SKM-1 (cell line): Measurements from ENCODE around the gene YPEL3.
A peak's percentile ranks its signal among the peaks of the same experiment; 100 is the strongest.
"Not testable (repeated sequence)": the region's sequence is repeated elsewhere in the genome, so short reads cannot be mapped to it uniquely, and the experiment has no call there.

Source experiments
- DNase-seq: peaks from one replicate; lab custom pipeline; 2025; ENCODE audit not compliant: unreplicated experiment; lab: John Stamatoyannopoulos, UW

The YPEL3 gene, protein sequence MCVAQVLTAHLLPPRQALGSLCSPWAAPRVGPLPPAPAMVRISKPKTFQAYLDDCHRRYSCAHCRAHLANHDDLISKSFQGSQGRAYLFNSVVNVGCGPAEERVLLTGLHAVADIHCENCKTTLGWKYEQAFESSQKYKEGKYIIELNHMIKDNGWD

DNA sequence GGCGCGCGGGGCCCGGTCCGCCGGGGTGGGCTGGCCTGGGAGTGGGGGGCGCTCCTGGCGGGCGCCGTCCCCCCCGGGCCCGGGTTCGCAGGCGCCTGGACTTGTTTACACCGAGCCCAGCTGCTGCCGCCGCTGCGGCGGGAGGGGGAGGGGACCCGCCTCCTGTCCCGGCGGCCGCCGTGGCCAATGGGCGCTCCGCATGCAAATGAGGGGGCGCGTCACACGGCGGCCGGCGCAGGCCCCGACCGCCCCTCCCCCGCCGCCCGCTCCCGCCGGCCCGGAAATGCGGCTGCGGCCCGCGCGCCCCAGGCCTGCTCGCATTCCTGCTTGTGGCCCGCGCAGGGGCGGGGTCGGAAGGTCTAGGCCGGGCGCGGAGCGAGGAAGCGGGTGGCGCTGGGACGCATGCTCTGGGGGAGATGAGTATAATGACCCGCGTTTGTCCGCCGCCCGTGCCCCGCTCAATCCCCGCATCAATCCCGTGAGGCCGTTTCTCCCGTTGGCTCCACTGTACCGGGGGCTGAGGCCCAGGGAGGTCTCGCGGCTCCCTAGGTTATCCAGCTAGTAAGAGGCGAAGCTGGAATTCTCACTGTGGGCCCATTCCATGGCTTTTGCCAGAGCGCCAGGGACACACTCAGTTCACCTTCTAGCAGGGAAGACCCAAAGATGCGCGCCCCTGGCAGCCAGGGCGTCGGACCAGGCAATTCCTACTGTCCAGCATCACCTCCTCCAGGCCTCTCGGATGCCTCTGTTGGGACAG is at the start of gene YPEL3:
TSS of gene YPEL3 (minus strand) at position 109 of the 757 bp plus-strand sequence. CDS start 731 bp downstream, outside the sequence.
- no peak for DNase-seq

DNA sequence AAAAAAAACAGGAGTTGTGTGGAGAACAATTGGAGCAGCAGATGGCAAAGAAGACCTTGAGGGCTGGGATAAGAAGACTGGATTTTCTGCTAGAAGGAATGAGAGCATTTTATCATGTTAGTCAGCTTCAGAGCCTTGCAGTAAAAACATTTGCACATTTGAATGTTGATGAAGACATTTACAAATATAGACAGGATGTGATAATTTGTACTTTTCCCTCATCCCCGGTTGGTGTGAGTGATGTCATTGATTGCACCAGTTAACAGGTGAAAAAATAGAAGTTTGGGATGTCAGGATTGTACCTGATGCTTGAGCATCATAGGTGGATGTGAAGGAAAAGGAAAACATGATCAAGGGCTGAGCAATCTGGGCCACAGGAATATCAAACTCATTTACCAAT is 49.6 kb upstream of the YPEL3 start:
- no peak for DNase-seq

DNA sequence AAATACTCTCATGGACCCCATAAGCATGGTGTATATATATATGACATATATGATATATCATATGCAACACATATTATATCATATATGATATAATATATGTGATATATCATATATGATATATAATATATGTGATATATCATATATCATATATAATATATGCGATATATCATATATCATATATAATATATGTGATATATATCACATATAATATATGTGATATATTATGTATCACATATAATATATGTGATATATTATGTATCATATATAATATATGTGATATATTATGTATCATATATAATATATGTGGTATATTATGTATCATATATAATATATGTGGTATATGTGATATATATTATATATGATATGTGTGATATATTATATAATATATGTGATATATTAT is 48.9 kb upstream of the YPEL3 start:
- no peak for DNase-seq

DNA sequence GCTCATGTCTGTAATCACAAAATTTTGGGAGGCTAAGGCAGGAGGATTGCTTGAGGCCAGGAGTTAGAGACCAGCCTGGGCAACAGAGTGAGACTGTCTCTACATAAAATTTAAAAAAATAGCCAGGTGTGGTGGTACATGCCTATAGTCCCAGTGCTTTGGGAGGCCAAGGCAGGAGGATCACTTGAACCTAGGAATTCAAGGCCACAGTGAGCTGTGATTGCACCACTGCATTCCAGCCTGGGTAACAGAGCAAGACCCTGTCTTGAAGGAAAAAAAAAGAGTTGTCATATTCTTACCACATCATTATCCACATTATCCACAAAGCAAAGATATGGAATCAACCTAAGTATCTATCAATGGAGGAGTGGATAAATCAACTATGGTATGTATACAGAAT is 48.0 kb upstream of the YPEL3 start:
- DNase-seq: no peak

DNA sequence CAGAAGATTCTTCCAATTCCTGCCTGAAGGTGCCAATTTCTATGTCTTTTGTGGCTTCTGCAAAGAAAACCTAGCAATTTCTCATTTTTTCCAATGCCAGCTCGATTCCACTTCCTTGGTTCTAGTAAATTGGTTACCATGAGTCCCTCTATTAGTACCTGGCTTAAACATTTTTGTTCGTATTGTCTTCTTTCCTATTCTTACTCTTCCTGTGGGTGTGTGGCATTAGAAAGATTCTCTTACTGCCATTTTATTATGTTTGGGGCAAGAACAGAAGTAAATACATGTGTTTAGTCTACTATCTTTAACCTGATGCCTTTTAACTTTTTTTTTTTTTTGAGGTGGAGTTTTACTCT is 47.3 kb upstream of the YPEL3 start:
- no peak for DNase-seq

DNA sequence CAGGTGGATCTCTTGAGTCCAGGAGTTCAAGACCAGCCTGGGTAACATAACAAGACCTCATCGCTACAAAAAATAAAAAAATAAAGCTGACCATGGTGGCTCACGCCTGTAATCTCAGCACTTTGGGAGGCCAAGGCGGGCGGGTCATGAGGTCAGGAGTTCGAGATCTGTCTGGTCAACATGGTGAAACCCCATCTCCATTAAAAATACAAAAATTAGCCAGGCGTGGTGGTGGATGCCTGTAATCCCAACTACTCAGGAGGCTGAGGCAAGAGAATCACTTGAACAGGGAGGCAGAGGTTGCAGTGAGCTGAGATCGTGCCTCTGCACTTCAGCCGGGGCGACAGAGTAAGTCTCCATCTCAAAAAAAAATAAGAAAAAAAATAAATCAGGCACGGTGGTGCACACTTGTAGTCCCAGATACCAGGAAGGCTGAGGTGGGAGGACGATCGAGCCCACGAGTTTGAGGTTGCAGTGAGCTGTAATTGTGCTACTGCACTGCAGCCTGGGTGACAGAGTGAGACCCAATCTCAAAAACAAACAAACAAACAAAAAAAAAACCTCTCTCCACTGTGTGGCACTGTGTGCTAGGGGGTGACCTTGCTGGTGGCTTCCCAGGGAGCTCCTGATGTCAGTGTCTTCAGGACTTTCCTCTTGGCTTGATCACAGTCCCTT is 46.8 kb upstream of the YPEL3 start:
- no peak for DNase-seq

DNA sequence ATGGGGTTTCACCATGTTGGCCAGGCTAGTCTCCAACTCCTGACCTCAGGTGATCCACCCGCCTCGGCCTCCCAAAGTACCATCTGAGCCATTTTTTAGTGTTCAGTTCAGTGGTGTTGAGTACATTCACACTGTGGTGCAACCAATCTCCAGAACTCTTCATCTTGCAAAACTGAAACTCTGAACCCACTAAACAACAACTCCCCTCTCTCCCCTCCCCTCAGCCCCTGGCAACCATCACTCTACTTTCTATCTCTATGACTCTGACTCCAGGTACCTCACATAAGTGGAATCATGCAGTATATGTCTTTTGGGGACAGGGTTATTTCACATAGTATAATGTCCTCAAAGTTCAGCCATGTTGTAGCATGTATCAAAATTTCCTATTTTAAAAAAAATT is 45.7 kb upstream of the YPEL3 start:
- DNase-seq: no peak

DNA sequence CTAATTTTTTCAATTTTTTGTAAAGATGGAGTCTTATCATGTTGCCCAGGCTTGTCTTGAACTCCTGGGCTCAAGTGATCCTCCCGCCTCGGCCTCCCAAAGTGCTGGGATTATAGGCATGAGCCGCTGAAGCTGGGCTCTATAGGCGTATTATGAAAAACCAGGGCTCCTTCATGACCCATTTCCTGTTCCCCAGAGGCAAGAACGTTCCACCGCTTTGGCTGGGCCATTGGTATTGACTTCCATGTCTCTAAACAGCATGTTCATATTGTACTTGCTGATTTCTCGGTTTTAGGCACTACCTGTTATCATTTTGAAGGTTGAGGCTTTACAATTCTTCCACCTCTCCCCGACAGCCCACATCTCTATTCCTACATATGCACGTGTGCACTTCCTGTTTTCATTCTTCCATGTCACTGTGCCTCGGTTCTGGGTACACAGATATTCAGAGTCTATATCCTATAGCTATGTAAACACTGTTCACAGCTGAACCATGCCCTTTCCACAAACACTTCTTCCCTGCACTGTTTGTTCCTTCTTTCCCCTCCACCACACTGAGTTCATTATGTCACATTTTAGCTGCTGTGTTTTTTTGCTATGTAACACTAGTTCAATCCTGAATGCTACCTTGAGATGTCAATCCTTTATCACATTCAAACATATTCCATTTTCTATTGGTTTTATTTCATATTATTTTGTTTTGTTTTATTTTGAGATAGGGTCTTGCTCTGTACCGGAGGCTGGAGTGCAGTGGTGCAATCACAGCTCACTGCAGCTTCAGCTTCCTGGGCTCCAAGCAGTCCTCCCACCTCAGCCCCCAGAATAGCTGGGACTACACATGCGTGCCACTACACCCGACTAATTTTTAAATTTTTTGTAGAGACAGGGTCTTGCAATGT is 43.8 kb upstream of the YPEL3 start:
- peak; percentile 35 for DNase-seq

DNA sequence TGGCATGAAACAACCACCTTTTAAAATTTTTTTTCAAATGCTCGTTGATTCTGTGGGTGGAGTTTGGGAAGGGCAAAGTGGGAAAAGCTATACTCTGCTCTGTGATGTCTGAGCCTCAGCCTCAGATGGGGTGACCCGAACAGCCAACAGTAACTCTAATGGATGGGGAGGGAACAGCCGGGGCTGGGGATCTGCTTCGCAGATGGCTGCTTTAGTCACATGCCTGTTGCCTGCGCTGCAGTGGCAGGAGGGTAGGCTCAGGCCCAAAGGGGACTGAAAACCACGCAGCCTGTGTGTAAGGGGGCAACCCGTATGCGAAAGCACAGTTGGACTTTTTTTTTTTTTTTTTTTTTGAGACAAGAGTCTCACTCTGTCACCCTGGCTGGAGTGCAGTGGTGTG is 41.9 kb upstream of the YPEL3 start:
- DNase-seq: no peak

DNA sequence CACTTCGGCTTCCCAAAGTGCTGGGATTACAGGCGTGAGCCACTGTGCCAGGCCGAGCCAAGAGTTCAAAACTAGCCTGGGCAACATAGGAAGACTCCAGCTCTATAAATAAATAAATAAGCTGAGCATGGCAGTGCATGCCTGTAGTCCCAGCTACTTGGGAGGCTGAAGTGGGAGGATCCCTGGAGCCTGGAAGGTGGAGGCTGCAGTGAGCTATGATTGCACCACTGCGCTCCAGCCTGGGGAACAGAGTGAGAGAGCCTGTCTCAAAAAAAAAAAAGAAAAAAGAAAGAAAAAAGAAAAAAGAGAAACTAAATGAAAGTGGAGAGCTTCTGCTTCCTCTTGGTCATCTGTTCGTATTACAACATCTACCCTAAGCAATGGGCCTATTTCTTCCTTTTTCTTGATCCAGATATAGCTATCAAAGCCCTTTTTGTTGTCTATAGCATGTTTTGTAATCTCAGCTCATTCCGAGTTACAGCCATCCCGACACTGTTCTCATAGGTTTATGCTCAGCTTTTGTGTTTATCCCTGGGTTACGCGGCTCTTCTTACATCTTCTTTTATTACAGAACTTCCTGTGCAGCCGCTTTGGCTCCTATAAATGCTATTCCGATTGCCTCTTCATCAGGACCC is 41.1 kb upstream of the YPEL3 start:
- DNase-seq: peak; percentile 67

DNA sequence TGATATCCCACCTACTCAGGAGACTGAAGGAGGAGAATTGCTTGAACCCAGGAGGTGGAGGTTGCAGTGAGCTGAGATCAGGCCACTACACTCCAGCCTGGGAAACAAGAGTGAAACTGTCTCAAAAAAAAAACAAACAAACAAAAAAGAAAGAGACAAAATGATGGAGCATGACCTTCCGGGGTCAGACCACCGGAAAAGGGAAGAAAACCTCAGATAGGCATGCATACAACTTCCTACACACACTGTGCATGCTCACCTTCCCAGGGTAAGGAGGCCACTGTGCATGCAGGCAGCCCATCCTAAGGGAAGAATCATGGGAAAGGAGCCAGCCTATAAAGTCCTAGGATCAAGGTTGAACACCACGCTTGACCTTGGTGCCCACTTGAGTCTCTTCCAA is 36.6 kb upstream of the YPEL3 start:
- DNase-seq: no peak

DNA sequence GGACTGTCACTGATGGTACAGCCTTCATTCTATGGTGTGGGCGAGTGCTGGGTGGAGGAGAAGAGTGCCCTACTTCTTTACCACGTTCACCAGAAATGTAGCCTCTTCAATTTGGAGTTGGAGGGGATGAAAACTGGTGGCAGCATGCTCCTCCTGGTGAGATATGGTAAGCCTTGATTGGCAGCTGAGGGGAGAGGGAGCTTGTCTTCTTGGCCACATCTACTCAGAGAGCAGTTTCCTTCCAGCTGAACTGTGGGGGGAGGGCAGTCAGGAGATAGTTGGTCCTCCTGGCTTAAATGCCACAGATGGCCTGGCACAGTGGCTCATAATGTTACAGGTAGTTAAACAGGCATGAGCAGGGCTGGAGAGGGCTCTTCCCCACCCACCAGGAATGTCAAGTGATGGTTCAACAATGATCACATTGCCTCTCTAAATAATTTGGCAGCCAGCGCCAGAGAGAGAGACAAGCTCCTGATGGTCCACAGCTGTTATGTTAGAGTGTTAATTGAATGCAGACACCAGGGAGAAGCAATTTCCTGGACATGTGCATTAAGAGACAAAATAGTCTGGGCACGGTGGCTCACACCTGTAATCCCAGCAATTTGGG is 36.0 kb upstream of the YPEL3 start:
- no peak for DNase-seq

DNA sequence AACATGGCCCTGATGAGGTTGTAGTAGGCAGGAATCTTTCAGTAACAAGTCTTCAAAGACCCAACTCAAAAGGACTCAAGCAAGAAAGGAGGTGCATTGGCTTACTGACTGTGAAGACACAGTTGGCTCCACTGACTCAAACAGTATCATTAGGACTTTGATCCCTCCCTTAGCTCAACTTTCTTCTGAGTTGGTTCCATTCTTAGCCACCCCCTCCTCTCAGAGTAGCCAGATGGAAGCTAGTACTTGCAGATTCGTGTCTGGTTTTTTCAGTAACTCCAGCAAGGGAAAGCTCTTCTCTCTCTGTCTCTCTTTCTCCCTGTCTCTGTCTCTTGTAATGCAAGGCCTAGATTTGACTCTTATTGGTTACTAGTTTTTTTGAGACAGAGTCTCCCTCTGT is 32.0 kb upstream of the YPEL3 start:
- DNase-seq: no peak

DNA sequence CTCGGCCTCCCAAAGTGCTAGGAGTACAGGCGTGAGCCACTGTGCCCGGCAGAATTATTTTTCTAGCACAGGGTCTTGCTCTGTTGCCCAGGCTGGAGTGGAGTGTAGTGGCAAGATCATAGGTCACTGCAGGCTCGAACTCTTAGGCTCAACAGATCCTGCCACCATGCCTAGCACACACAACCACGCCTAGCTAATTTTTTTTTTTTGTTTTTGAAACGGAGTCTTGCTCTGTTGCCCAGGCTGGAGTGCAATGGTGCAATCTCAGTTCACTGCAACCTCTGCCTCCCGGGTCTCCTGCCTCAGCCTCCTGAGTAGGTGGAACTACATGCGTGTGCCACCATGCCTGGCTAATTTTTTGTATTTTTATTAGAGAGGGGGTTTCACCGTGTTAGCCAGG is 29.7 kb upstream of the YPEL3 start:
- DNase-seq: not testable (repeated sequence)

DNA sequence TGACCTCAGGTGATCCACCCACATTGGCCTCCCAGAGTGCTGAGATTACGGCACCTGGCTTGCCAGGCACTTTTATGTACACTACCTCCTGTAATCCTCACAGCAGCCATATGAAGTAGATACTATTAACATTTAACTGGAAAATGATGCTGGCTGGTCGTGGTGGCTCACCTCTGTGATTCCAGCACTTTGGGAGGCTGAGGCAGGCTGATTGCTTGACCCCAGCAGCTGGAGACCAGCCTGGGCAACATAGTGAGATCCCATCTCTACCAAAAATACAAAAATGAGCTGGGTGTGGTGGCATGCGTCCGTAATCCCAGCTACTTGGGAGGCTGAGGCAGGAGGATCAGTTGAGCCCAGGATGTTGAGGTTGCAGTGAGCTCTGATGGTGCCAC is 29.0 kb upstream of the YPEL3 start:
- DNase-seq: no peak

DNA sequence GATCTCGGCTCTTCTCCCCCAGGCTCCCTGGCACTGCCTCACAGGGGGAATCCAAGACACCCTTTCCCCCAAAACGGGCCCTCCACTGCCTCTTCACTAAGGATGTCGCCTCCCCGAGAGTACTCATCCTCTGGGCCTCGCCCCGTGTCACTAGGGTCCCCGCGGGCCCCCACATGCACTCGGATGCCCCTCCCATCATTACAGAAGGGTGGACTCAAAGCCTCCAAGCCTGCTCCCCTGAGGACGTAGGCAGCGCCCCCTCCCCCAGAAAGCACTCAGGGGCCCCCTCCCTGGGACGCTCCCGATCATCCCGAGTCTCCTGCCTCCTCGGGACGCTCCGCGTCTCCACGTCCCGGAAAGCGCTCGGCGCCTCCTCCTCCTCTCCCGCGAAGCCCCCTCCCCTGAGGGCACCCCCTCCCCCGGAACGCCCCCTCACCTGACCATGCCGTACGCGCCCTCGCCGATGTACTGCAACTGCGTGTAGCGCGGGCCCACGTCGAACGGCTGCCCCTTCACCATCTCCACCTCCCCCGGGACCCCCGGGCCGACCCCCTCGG is 26.7 kb upstream of the YPEL3 start:
- DNase-seq: no peak

DNA sequence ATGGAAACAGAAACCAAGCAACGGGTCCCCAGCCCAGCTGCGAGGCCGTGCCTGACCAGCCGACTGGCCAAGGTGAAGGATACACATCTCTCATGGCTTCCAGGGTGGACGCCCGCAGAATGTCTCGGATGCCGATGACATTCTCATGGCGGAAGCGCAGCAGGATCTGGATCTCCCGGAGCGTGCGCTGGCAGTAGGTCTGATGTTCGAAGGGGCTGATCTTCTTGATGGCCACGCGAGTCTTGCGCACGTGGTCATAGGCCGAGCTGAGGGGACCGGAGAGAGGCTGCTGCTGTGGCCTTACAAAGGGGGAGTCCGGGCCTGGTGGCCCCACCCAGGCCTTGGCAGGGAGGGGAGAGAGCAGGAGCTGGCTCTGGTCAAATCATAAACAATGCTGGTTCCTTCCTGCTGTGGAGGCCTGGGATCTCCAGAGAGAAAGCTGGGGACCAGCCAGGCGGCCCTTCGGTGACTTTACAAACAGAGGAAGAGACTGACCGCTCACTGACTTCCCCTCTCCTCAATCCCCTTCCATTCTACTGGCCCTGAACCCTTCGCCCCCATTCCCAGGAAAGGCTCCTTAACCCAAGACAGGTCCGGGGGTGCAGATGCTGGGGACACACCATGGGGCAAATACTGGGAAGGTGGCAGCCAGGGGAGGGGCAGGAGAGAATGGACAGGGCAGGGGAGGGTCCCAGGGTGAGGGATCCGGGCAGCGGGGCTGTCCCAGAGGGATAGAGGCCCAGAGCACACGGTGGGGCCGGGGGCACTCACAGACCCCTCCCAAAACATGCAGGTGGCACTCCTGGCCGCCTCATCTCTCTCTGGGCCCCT is 25.9 kb upstream of the YPEL3 start:
- DNase-seq: no peak

DNA sequence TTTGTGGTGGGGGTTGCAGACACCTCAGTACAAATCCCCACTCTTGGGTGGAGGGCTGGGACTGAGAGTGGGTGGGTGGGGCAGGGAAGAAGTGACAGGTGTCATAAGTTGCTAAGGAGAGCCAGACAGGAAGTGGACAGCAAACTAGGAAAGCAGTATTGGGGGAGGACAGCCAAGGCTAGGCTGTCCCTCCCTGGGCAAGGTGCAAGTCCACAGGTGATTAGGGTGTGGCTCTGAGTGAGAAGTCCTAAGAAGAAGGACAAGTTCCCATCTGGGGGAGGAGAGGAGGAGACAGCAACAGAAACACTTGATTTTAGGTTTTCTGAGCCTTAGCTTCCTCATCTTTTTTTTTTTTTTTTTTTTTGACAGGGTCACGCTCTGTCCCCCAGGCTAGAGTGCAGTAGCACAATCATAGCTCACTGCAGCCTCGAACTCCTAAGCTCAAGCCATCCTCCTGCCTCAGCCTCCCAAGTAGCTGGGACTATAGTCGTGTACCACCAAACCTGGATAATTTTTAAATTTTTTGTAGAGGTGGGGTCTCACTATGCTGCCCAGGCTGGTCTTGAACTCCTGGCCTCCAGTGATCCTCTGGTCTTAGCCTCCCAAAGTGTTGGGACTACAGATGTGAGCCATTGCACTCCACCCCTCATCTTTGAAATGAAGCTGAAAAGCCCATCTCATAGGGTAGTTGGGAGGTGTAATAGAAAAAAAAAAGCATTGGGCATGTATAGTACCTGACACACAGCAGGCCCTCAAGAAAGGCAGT is 24.5 kb upstream of the YPEL3 start:
- no peak for DNase-seq

DNA sequence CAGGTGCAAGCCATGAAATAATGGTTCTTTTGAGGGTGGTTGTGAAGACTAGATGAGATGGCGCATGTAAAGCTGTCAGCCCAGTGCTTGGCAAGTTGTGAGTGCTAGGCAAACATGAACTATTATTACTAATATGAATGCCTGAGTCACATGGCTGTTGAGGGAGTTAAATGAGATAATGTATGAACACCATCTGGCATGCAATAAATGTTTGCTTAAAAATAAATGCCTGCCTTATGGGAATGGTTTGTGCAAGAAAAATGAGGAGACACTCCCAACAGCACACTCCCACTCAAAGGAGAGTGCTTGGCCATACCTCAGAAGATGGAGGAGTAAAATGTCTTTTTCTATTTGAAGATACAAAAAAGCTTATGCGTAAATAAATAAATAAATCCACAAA is 23.4 kb upstream of the YPEL3 start:
- no peak for DNase-seq
